ENCODE data around the gene ABLIM2. TPM values are rescaled to one million over a fixed set of nuclear protein-coding genes. Genes with fewer than 3 reads are reported as not detected.

The ABLIM2 gene
- total RNA-seq, 1 donor from 2014 or later = 0.36 TPM

- intact Hi-C loops (cut with micrococcal nuclease) = no loop called here
- Mint-ChIP-seq H3K4me3 (no peak overlapping the region), H3K36me3 (ENCODE audit: low read depth) (no peaks in the 10 kb centered on the region), H3K9me3 (no peaks in the 10 kb centered on the region), H3K27me3 (ENCODE audit: insufficient read depth) (no peaks in the 10 kb centered on the region), H3K4me1 (ENCODE audit: low read depth) (no peaks in the 10 kb centered on the region), H3K27ac (no peak overlapping the region)
- DNase-seq (ENCODE audit: low spot score) = no peak
Observed at GRCh38 chr4:8132947-8133705, 25.5 kb downstream of the ABLIM2 start.

- Mint-ChIP-seq H3K4me1 (ENCODE audit: low read depth) (no peaks in the 10 kb centered on the region), H3K27ac (no peak overlapping the region), H3K36me3 (ENCODE audit: low read depth) (no peaks in the 10 kb centered on the region)
Observed at GRCh38 chr4:8132400-8132799, 26.2 kb downstream of the ABLIM2 start.

GRCh38 chr4:8131826-8132225 is 26.8 kb downstream of the ABLIM2 start:
- intact Hi-C loops (cut with micrococcal nuclease) = no loop called here
- Mint-ChIP-seq H3K27me3 (ENCODE audit: insufficient read depth) (no peaks in the 10 kb centered on the region), H3K9me3 (no peaks in the 10 kb centered on the region), H3K27ac (no peak overlapping the region), H3K4me1 (ENCODE audit: low read depth) (no peaks in the 10 kb centered on the region), H3K4me3 (no peak overlapping the region), H3K36me3 (ENCODE audit: low read depth) (no peaks in the 10 kb centered on the region)
- DNase-seq (ENCODE audit: low spot score) = no peak

More at GRCh38 chr4:8132400-8132799, 26.2 kb downstream of the ABLIM2 start:
- no peak for DNase-seq (ENCODE audit: low spot score)
- H3K4me3 Mint-ChIP-seq = no peak overlapping the region
- no peaks in the 10 kb centered on the region for H3K27me3 Mint-ChIP-seq (ENCODE audit: insufficient read depth)
- no peaks in the 10 kb centered on the region for H3K9me3 Mint-ChIP-seq
- intact Hi-C loops (cut with micrococcal nuclease) = no loop called here

- no peak overlapping the region for H3K4me3 Mint-ChIP-seq
- H3K27me3 Mint-ChIP-seq (ENCODE audit: insufficient read depth) = no peaks in the 10 kb centered on the region
- intact Hi-C loops (cut with micrococcal nuclease) = no loop called here
- DNase-seq (ENCODE audit: low spot score) = no peak
- no peaks in the 10 kb centered on the region for H3K4me1 Mint-ChIP-seq (ENCODE audit: low read depth)
- H3K27ac Mint-ChIP-seq = no peak overlapping the region
- no peaks in the 10 kb centered on the region for H3K36me3 Mint-ChIP-seq (ENCODE audit: low read depth)
- no peaks in the 10 kb centered on the region for H3K9me3 Mint-ChIP-seq
Observed at GRCh38 chr4:8131210-8131609, 27.4 kb downstream of the ABLIM2 start.

- no peaks in the 10 kb centered on the region for H3K27me3 Mint-ChIP-seq (ENCODE audit: insufficient read depth)
- DNase-seq (ENCODE audit: low spot score) = no peak
- H3K27ac Mint-ChIP-seq = no peak overlapping the region
- no peaks in the 10 kb centered on the region for H3K36me3 Mint-ChIP-seq (ENCODE audit: low read depth)
- H3K9me3 Mint-ChIP-seq = no peaks in the 10 kb centered on the region
- intact Hi-C loops (cut with micrococcal nuclease) = no loop called here
- H3K4me1 Mint-ChIP-seq (ENCODE audit: low read depth) = no peaks in the 10 kb centered on the region
- H3K4me3 Mint-ChIP-seq = no peak overlapping the region
Observed at GRCh38 chr4:8130346-8131066, 28.1 kb downstream of the ABLIM2 start.

- H3K27me3 Mint-ChIP-seq (ENCODE audit: insufficient read depth) = no peaks in the 10 kb centered on the region
- no peaks in the 10 kb centered on the region for H3K36me3 Mint-ChIP-seq (ENCODE audit: low read depth)
- H3K4me3 Mint-ChIP-seq = no peak overlapping the region
- no peaks in the 10 kb centered on the region for H3K4me1 Mint-ChIP-seq (ENCODE audit: low read depth)
- no peak for DNase-seq (ENCODE audit: low spot score)
- intact Hi-C loops (cut with micrococcal nuclease) = no loop called here
- H3K27ac Mint-ChIP-seq = no peak overlapping the region
- H3K9me3 Mint-ChIP-seq = no peaks in the 10 kb centered on the region
Observed at GRCh38 chr4:8129785-8130184, 28.8 kb downstream of the ABLIM2 start.

GRCh38 chr4:8129136-8129535 is 29.5 kb downstream of the ABLIM2 start:
- no peaks in the 10 kb centered on the region for H3K9me3 Mint-ChIP-seq
- H3K4me1 Mint-ChIP-seq (ENCODE audit: low read depth) = no peaks in the 10 kb centered on the region
- H3K4me3 Mint-ChIP-seq = no peak overlapping the region
- DNase-seq (ENCODE audit: low spot score) = no peak
- intact Hi-C loops (cut with micrococcal nuclease) = no loop called here
- no peaks in the 10 kb centered on the region for H3K36me3 Mint-ChIP-seq (ENCODE audit: low read depth)
- H3K27me3 Mint-ChIP-seq (ENCODE audit: insufficient read depth) = no peaks in the 10 kb centered on the region
- no peak overlapping the region for H3K27ac Mint-ChIP-seq

GRCh38 chr4:8128100-8128856 is 30.3 kb downstream of the ABLIM2 start:
- no peak for DNase-seq (ENCODE audit: low spot score)
- Mint-ChIP-seq H3K27me3 (ENCODE audit: insufficient read depth) (peaks cover 2% of the 10 kb centered on the region), H3K27ac (no peak overlapping the region), H3K9me3 (no peaks in the 10 kb centered on the region), H3K36me3 (ENCODE audit: low read depth) (no peaks in the 10 kb centered on the region), H3K4me3 (no peak overlapping the region), H3K4me1 (ENCODE audit: low read depth) (no peaks in the 10 kb centered on the region)
- intact Hi-C loops (cut with micrococcal nuclease) = no loop called here

- intact Hi-C loops (cut with micrococcal nuclease) = no loop called here
- Mint-ChIP-seq H3K9me3 (no peaks in the 10 kb centered on the region), H3K4me1 (ENCODE audit: low read depth) (no peaks in the 10 kb centered on the region), H3K27ac (no peak overlapping the region), H3K4me3 (no peak overlapping the region), H3K27me3 (ENCODE audit: insufficient read depth) (peaks cover 2% of the 10 kb centered on the region), H3K36me3 (ENCODE audit: low read depth) (no peaks in the 10 kb centered on the region)
- no peak for DNase-seq (ENCODE audit: low spot score)
Observed at GRCh38 chr4:8127051-8127826, 31.4 kb downstream of the ABLIM2 start.

- intact Hi-C loops (cut with micrococcal nuclease) = no loop called here
- no peak for DNase-seq (ENCODE audit: low spot score)
- Mint-ChIP-seq H3K4me3 (no peak overlapping the region), H3K36me3 (ENCODE audit: low read depth) (no peaks in the 10 kb centered on the region), H3K4me1 (ENCODE audit: low read depth) (no peaks in the 10 kb centered on the region), H3K27ac (no peak overlapping the region), H3K9me3 (no peaks in the 10 kb centered on the region), H3K27me3 (ENCODE audit: insufficient read depth) (peaks cover 2% of the 10 kb centered on the region)
Observed at GRCh38 chr4:8126523-8126922, 32.1 kb downstream of the ABLIM2 start.

GRCh38 chr4:8125526-8126056 is 33.0 kb downstream of the ABLIM2 start:
- Mint-ChIP-seq H3K27me3 (ENCODE audit: insufficient read depth) (peaks cover 2% of the 10 kb centered on the region), H3K36me3 (ENCODE audit: low read depth) (no peaks in the 10 kb centered on the region), H3K4me1 (ENCODE audit: low read depth) (no peaks in the 10 kb centered on the region), H3K9me3 (no peaks in the 10 kb centered on the region), H3K4me3 (no peak overlapping the region), H3K27ac (no peak overlapping the region)
- DNase-seq (ENCODE audit: low spot score) = no peak
- intact Hi-C loops (cut with micrococcal nuclease) = no loop called here

- Mint-ChIP-seq H3K27ac (no peak overlapping the region), H3K27me3 (ENCODE audit: insufficient read depth) (peaks cover 2% of the 10 kb centered on the region), H3K36me3 (ENCODE audit: low read depth) (no peaks in the 10 kb centered on the region), H3K4me1 (ENCODE audit: low read depth) (no peaks in the 10 kb centered on the region), H3K4me3 (no peak overlapping the region), H3K9me3 (no peaks in the 10 kb centered on the region)
- DNase-seq (ENCODE audit: low spot score) = no peak
- intact Hi-C loops (cut with micrococcal nuclease) = no loop called here
Observed at GRCh38 chr4:8123870-8124269, 34.7 kb downstream of the ABLIM2 start.

Measured in activated T-helper 1 cell treated with anti-CD3 and anti-CD28 coated beads, Interleukin-12 subunit alpha, Interleukin-12 subunit beta, Interleukin-2, Interleukin-4 antibody, amounts not matched to agents 30 ng/mL and 10 ng/mL and 1 ng/mL, durations not matched to agents 14 hours and 24 hours and 36 hours (primary cell).